PC-3 (cell line): ENCODE results near the gene TMEM11. TPM values are rescaled to one million over a fixed set of nuclear protein-coding genes. Genes with fewer than 3 reads are reported as not detected.
A peak's percentile ranks its signal among the peaks of the same experiment; 100 is the strongest.

ENCODE experiments used
- ATAC-seq: fragments of 200-7000 bp; cut with Tn5 transposase; 2 replicates; pipeline ENCODE4 v1.9.1; 2020; ENCODE audit warnings: mild to moderate bottlenecking, moderate library complexity
- BruUV-seq: library from RNA; stranded (reverse); fragments of 400-500 nt; replicated peaks from 2 replicates; lab custom pipeline; 2021; lab: Mats Ljungman, UMichigan
- CTCF ChIA-PET: fragments of 300-600 bp; sonication (Branson Sonifier 250); formaldehyde crosslinking; loops from one replicate; lab custom pipeline; 2022; ENCODE audit warnings: antibody characterized with exemption; lab: Charles Lee
- POLR2A ChIA-PET: fragments of 300-600 bp; sonication (Branson Sonifier 250); formaldehyde crosslinking; loops from one replicate; lab custom pipeline; 2022; ENCODE audit warnings: antibody characterized with exemption; ENCODE audit not compliant: unreplicated experiment; lab: Charles Lee
- DNase-seq: peaks from one replicate; pipeline ENCODE4 v3.0.0-alpha.2; 2015
- H2AFZ ChIP-seq: fragments of 300-600 bp; sonication (generic); 2 replicates; pipeline ENCODE4 v1.6.0; 2016; ENCODE audit warnings: antibody characterized with exemption, low read length
- H3F3A ChIP-seq: fragments of 300-600 bp; sonication (generic); one replicate; pipeline ENCODE4 v1.6.0; 2017; ENCODE audit warnings: antibody characterized with exemption, low read length, control low read depth, mild to moderate bottlenecking; ENCODE audit not compliant: unreplicated experiment
- H3K27ac ChIP-seq: fragments of 300-600 bp; sonication (generic); 2 replicates; pipeline ENCODE4 v1.5.1; 2016; ENCODE audit warnings: mild to moderate bottlenecking, low read length
- H3K27me3 ChIP-seq: fragments of 300-600 bp; sonication (generic); 2 replicates; pipeline ENCODE4 v1.6.1; 2016; ENCODE audit warnings: low read length, mixed read lengths
- H3K36me3 ChIP-seq: fragments of 300-600 bp; sonication (generic); 2 replicates; pipeline ENCODE4 v1.6.1; 2016; ENCODE audit warnings: low read depth, mixed run types, low read length, mixed read lengths
- H3K4me1 ChIP-seq: fragments of 300-600 bp; sonication (generic); 2 replicates; pipeline ENCODE4 v1.5.1; 2016; ENCODE audit warnings: low read length; ENCODE audit not compliant: insufficient read depth
- H3K4me2 ChIP-seq: fragments of 300-600 bp; sonication (generic); 2 replicates; pipeline ENCODE4 v1.6.0; 2016; ENCODE audit warnings: low read length
- H3K4me3 ChIP-seq: fragments of 300-600 bp; sonication (generic); 2 replicates; pipeline ENCODE4 v1.5.1; 2016; ENCODE audit warnings: mild to moderate bottlenecking, low read length, mixed read lengths
- H3K79me2 ChIP-seq: fragments of 300-600 bp; sonication (generic); 2 replicates; pipeline ENCODE4 v1.6.1; 2017; ENCODE audit warnings: low read length, mixed read lengths
- H3K9ac ChIP-seq: fragments of 300-600 bp; sonication (generic); 2 replicates; pipeline ENCODE4 v1.6.0; 2016; ENCODE audit warnings: mild to moderate bottlenecking, low read length
- H3K9me2 ChIP-seq: fragments of 300-600 bp; sonication (generic); replicated peaks from 2 replicates; pipeline ENCODE4 v1.6.1; 2016; ENCODE audit warnings: mixed run types, low read length, mixed read lengths
- H3K9me3 ChIP-seq: fragments of 300-600 bp; sonication (generic); 2 replicates; pipeline ENCODE4 v1.6.1; 2016; ENCODE audit warnings: low read length, mixed read lengths
- H4K20me1 ChIP-seq: fragments of 300-600 bp; sonication (generic); 2 replicates; pipeline ENCODE4 v1.6.1; 2016; ENCODE audit warnings: low read length, mixed read lengths
- EZH2 ChIP-seq: fragments of 300-600 bp; sonication (generic); IDR thresholded peaks from one replicate; pipeline ENCODE4 v1.6.1; 2017; ENCODE audit warnings: antibody characterized with exemption, mild to moderate bottlenecking, low read length; ENCODE audit not compliant: unreplicated experiment
- EZH2phosphoT487 ChIP-seq: fragments of 300-600 bp; sonication (generic); IDR thresholded peaks from 2 replicates; pipeline ENCODE4 v1.6.1; 2018; ENCODE audit warnings: mild to moderate bottlenecking, antibody characterized with exemption, low read length, borderline replicate concordance
- intact Hi-C: fragments of 100-400 bp; cut with micrococcal nuclease; formaldehyde crosslinking; loops from 2 replicates; pipeline ENCODE4 v1.9.0; 2023
- total RNA-seq: library from RNA; depleted of rRNA; stranded (reverse); fragments of >200 nt; gene quantifications from 2 replicates; pipeline ENCODE4 v1.2.3, GENCODE V29; 2014
- TF ChIP-seq, protein P1 (sequence below): fragments of 300-600 bp; sonication (generic); conservative IDR thresholded peaks from 2 replicates; pipeline ENCODE4 v1.5.1; 2017; ENCODE audit warnings: antibody characterized with exemption, low read depth, mild to moderate bottlenecking, low read length

Gene TMEM11
- total RNA-seq, 1 experiment from 2014 or later, result 70.8 TPM

DNA sequence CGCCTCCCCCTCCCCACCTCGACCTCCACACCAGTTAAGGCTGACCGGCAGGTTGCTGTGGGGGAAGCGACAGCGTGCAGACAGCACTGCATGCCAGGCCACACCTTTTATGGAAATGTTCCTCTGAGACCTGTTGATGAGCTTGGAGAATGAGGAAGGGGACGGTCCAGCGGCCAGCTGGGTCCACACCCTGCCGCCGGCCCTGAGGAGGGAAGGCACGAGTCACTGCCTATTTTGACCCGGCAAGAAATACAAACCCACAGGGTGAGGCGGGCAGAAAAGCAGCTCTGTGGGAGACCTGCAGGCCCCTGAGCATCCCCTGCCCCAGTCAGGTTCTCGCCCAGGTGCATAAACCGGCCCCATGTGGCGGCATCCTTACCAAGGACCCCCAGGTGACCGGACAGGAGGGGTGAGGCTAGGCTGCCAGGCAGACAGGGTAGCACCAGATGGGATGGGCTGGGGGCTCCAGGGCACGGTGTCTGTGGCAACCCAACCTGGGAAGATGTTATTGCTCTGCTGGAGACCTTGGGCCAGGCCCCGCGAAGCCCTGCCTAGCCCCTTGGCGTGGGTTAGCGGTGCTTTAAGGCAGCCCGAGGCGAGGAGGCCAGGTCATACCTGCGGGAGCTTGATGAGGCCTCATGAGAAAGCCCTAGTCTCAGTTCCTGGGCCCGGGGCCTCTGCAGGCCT is 26.6 kb upstream of the TMEM11 start:
- CTCF ChIA-PET, result interaction anchor here (0.6 kb wide), 1 partner anchor 39 kb away, joined by 3 read pairs; no protein-coding TSS in a partner anchor
- Histone ChIP-seq H3K27ac (no peak overlapping the region), H3K9me3 (no peaks in the 10 kb centered on the region), H3K27me3 (no peaks in the 10 kb centered on the region), H3K4me3 (no peak overlapping the region), H3K9ac (no peak overlapping the region), H3K36me3 (no peaks in the 10 kb centered on the region), H2AFZ (no peak overlapping the region), H3K4me2 (no peak overlapping the region), H4K20me1 (no peaks in the 10 kb centered on the region), H3K9me2 (no peaks in the 10 kb centered on the region), H3F3A (no peaks in the 10 kb centered on the region), H3K4me1 (no peaks in the 10 kb centered on the region), H3K79me2 (no peaks in the 10 kb centered on the region)
- no peak for ATAC-seq
- no TSS peak for BruUV-seq
- DNase-seq, result no peak
- intact Hi-C loops, result no loop called here
- TF ChIP-seq EZH2phosphoT487 (no peak), EZH2 (no peak)
- TF ChIP-seq, protein P1, sequence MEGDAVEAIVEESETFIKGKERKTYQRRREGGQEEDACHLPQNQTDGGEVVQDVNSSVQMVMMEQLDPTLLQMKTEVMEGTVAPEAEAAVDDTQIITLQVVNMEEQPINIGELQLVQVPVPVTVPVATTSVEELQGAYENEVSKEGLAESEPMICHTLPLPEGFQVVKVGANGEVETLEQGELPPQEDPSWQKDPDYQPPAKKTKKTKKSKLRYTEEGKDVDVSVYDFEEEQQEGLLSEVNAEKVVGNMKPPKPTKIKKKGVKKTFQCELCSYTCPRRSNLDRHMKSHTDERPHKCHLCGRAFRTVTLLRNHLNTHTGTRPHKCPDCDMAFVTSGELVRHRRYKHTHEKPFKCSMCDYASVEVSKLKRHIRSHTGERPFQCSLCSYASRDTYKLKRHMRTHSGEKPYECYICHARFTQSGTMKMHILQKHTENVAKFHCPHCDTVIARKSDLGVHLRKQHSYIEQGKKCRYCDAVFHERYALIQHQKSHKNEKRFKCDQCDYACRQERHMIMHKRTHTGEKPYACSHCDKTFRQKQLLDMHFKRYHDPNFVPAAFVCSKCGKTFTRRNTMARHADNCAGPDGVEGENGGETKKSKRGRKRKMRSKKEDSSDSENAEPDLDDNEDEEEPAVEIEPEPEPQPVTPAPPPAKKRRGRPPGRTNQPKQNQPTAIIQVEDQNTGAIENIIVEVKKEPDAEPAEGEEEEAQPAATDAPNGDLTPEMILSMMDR, result no peak
- POLR2A ChIA-PET, result no interaction called here

DNA sequence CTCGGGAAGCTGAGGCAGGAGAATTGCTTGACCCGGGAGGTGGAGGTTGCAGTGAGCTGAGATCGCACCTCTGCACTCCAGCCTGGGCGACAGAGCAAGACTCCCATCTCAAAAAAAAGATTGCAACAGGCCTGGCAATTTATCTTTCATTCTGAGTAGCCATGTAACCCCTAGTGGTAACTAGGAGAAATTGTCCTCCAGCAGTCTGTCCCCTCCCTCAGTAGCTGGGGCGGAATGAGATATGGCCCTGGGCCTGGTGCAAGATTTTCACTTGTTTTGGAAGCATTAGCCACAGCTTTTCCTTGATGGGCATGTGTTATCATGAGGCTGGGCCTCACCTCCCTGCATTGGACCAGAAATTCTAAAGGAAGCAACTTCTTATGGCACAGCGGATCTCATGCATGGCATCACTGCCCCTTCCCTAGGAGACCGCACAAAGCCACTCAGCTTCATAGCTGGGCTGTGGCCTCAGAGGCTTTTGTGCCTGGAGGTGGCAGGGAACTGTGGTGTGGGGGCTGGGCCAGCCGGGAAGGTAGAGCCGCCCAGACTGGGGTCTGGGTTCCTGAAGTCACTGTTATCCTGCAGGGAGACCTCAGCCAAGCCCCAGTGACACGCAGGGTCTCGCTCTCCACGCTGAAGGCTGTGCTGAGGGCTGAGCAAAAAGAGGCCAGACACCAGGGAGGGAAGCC is 25.9 kb upstream of the TMEM11 start:
- H3K4me2 ChIP-seq, result no peak overlapping the region
- H3K36me3 ChIP-seq, result no peaks in the 10 kb centered on the region
- H3K27ac ChIP-seq, result no peak overlapping the region
- H3F3A ChIP-seq, result no peaks in the 10 kb centered on the region
- H3K4me1 ChIP-seq, result no peaks in the 10 kb centered on the region
- H3K9me3 ChIP-seq, result no peaks in the 10 kb centered on the region
- CTCF ChIA-PET, result interaction anchor here (0.6 kb wide), 1 partner anchor 39 kb away, joined by 3 read pairs; no protein-coding TSS in a partner anchor
- no peak overlapping the region for H3K9ac ChIP-seq
- no peaks in the 10 kb centered on the region for H3K9me2 ChIP-seq
- intact Hi-C loops, result no loop called here
- TF ChIP-seq EZH2 (no peak), EZH2phosphoT487 (no peak)
- TF ChIP-seq, protein P1, result peak; percentile 56
- no peaks in the 10 kb centered on the region for H4K20me1 ChIP-seq
- no peak overlapping the region for H2AFZ ChIP-seq
- no peak overlapping the region for H3K4me3 ChIP-seq
- no peaks in the 10 kb centered on the region for H3K27me3 ChIP-seq
- ATAC-seq (peak; percentile 68), DNase-seq (peak; percentile 58)
- no peaks in the 10 kb centered on the region for H3K79me2 ChIP-seq
- POLR2A ChIA-PET, result no interaction called here
- no TSS peak for BruUV-seq

DNA sequence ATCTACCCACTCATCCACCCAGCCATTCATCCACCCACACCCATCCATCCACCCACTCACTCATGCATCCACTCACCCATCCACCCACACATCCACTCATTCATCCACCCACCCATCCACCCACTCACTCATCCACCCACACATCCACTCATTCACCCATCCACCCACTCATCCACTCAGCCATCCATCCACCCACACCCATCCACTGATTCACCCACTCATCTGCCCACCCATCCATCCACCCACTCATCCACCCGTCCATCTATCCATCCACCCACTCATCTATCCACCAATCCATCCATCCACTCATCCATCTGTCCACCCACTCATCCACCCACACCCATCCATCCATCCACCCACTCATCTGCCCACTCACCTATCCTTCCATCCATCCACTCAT is 22.0 kb upstream of the TMEM11 start:
- ATAC-seq, result no peak
- no TSS peak for BruUV-seq

More for the DNA sequence above, 22.0 kb upstream of the TMEM11 start:
- Histone ChIP-seq H3K4me3 (no peak overlapping the region), H3K79me2 (no peaks in the 10 kb centered on the region), H3K27ac (no peak overlapping the region), H3K9me3 (no peaks in the 10 kb centered on the region), H2AFZ (no peak overlapping the region), H3K9ac (no peak overlapping the region), H3K4me1 (no peaks in the 10 kb centered on the region), H4K20me1 (no peaks in the 10 kb centered on the region), H3K9me2 (no peaks in the 10 kb centered on the region), H3K27me3 (no peaks in the 10 kb centered on the region), H3F3A (no peaks in the 10 kb centered on the region), H3K4me2 (no peak overlapping the region), H3K36me3 (no peaks in the 10 kb centered on the region; the same call in 1 of the 2 replicates)
- no peak for DNase-seq
- intact Hi-C loops, result no loop called here
- POLR2A ChIA-PET, result no interaction called here
- TF ChIP-seq EZH2phosphoT487 (no peak), EZH2 (no peak)
- TF ChIP-seq, protein P1, result no peak
- CTCF ChIA-PET, result no interaction called here
